Stomach (tissue), 4 donors: ENCODE measurements around the gene ARHGAP24.

Experiments
- CTCF ChIP-seq, 7 experiments: fragments of 450-650 bp in 4 of 7; fragments of 200-600 bp in 3 of 7; sonication (generic) in 3 of 7; IDR thresholded peaks; one replicate each; pipeline ENCODE4 v1.5.1; 2016 to 2019; ENCODE audit warnings: antibody characterized with exemption in 7 of 7, control low read depth in 2 of 7, mild to moderate bottlenecking in 1 of 7
- POLR2A ChIP-seq, 4 donors: fragments of 450-650 bp; IDR thresholded peaks; one replicate each; pipeline ENCODE4 v1.6.1; 2016; ENCODE audit warnings: antibody characterized with exemption in 4 of 4, control low read depth in 2 of 4, mild to moderate bottlenecking in 1 of 4, moderate library complexity in 1 of 4

GRCh38 chr4:85522277-85522676 lies 47.3 kb downstream of the ARHGAP24 start:
- no peak for TF ChIP-seq POLR2A (IDR thresholded peaks at IDR 0.05)
- no peak for TF ChIP-seq CTCF (IDR thresholded peaks at IDR 0.05)
